ENCODE results near the gene S100A16.

- TF ChIP-seq CTCF (IDR thresholded peaks at IDR 0.05) (no peak), POLR2A (IDR thresholded peaks at IDR 0.05) (no peak)
These were observed 29.0 kb downstream of the S100A16 start for GRCh38 chr1:153583976-153584375.

All from body of pancreas (tissue), 4 donors.